Tibial nerve (tissue), 4 donors: ENCODE measurements around the gene IPO7.

Experiments used
- EP300 ChIP-seq, 2 donors: sonication (generic); formaldehyde crosslinking; IDR thresholded peaks; one replicate each; pipeline ENCODE4 v1.6.1; 2017; ENCODE audit warnings: antibody characterized with exemption in 2 of 2, mild to moderate bottlenecking in 1 of 2
- POLR2A ChIP-seq, 2 donors: fragments of 450-650 bp; IDR thresholded peaks; one replicate each; pipeline ENCODE4 v1.6.1; 2017; ENCODE audit warnings: antibody characterized with exemption in 2 of 2, mild to moderate bottlenecking in 2 of 2, moderate library complexity in 2 of 2
- TF ChIP-seq, protein P1 (sequence below), 5 experiments: fragments of 200-600 bp in 3 of 5; fragments of 450-650 bp in 2 of 5; sonication (generic) in 3 of 5; IDR thresholded peaks; one replicate each; pipeline ENCODE4 v1.5.1; 2016 to 2019; ENCODE audit warnings: antibody characterized with exemption in 5 of 5, mild to moderate bottlenecking in 3 of 5, moderate library complexity in 2 of 5

DNA sequence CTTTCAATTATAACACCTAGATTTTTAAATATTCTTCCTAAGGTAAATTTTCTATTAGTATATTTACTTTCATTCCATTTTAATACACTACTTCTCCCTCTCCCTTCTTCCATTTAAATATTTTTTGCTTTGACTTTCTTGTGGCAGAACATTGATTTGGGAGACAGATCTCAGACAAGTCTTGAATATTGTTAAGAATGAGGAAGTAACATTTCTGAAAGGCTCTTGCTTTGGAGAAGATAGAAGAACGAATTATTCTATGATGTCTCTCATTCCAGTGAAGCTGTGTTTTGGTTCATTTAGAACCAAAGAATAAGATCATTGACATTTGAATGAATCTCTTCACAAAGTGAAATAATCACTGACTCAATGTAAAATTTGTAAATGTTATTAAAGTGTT, 2.4 kb downstream of the IPO7 start:
- TF ChIP-seq, protein P1, sequence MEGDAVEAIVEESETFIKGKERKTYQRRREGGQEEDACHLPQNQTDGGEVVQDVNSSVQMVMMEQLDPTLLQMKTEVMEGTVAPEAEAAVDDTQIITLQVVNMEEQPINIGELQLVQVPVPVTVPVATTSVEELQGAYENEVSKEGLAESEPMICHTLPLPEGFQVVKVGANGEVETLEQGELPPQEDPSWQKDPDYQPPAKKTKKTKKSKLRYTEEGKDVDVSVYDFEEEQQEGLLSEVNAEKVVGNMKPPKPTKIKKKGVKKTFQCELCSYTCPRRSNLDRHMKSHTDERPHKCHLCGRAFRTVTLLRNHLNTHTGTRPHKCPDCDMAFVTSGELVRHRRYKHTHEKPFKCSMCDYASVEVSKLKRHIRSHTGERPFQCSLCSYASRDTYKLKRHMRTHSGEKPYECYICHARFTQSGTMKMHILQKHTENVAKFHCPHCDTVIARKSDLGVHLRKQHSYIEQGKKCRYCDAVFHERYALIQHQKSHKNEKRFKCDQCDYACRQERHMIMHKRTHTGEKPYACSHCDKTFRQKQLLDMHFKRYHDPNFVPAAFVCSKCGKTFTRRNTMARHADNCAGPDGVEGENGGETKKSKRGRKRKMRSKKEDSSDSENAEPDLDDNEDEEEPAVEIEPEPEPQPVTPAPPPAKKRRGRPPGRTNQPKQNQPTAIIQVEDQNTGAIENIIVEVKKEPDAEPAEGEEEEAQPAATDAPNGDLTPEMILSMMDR (IDR thresholded peaks at IDR 0.05) = no peak
- TF ChIP-seq POLR2A (IDR thresholded peaks at IDR 0.05) (no peak), EP300 (IDR thresholded peaks at IDR 0.05) (no peak)
